ENCODE data around the gene LACTBL1.
A peak's percentile ranks its signal among the peaks of the same experiment; 100 is the strongest.
"Not testable (repeated sequence)": the region's sequence is repeated elsewhere in the genome, so short reads cannot be mapped to it uniquely, and the experiment has no call there.

The LACTBL1 gene

GRCh38 chr1:22972760-22973159 lies at the start of gene LACTBL1:
Gene LACTBL1, minus strand, starts transcription at chr1:22972866. Its CDS starts 550 bp downstream, at chr1:22972316.
- no peak for DNase-seq

GRCh38 chr1:23021834-23022233 lies 49.2 kb upstream of the LACTBL1 start:
- no peak for DNase-seq

- DNase-seq: no peak
Measured at GRCh38 chr1:23020706-23021405, 48.2 kb upstream of the LACTBL1 start.

GRCh38 chr1:23019863-23020625 lies 47.4 kb upstream of the LACTBL1 start:
- DNase-seq: peak; percentile 65

- DNase-seq: peak; percentile 99
Measured at GRCh38 chr1:23019094-23019862, 46.6 kb upstream of the LACTBL1 start, which contains the start of gene KDM1A. Gene KDM1A, plus strand, starts transcription at chr1:23019468. Its CDS starts 129 bp downstream, at chr1:23019597.

- DNase-seq: peak; percentile 48
Measured at GRCh38 chr1:23018661-23019093, 46.0 kb upstream of the LACTBL1 start.

- no peak for DNase-seq
Measured at GRCh38 chr1:23013657-23014056, 41.0 kb upstream of the LACTBL1 start.

GRCh38 chr1:23010025-23010424 lies 37.4 kb upstream of the LACTBL1 start:
- not testable (repeated sequence) for DNase-seq

GRCh38 chr1:23008901-23009300 lies 36.2 kb upstream of the LACTBL1 start:
- no peak for DNase-seq

- no peak for DNase-seq
Measured at GRCh38 chr1:23007106-23007505, 34.4 kb upstream of the LACTBL1 start.

- DNase-seq: not testable (repeated sequence)
Measured at GRCh38 chr1:23004769-23005168, 32.1 kb upstream of the LACTBL1 start.

- DNase-seq: no peak
Measured at GRCh38 chr1:23004112-23004511, 31.4 kb upstream of the LACTBL1 start.

GRCh38 chr1:23002218-23002617 lies 29.6 kb upstream of the LACTBL1 start:
- not testable (repeated sequence) for DNase-seq

- DNase-seq: not testable (repeated sequence)
Measured at GRCh38 chr1:23000133-23000532, 27.5 kb upstream of the LACTBL1 start.

- DNase-seq: not testable (repeated sequence)
Measured at GRCh38 chr1:22997528-22997927, 24.9 kb upstream of the LACTBL1 start.

- no peak for DNase-seq
Measured at GRCh38 chr1:22995774-22996173, 23.1 kb upstream of the LACTBL1 start.

GRCh38 chr1:22993220-22993795 lies 20.6 kb upstream of the LACTBL1 start:
- DNase-seq: not testable (repeated sequence)

- not testable (repeated sequence) for DNase-seq
Measured at GRCh38 chr1:22992384-22992783, 19.7 kb upstream of the LACTBL1 start.

GRCh38 chr1:22983944-22984343 lies 11.3 kb upstream of the LACTBL1 start:
- DNase-seq: no peak

- DNase-seq: not testable (repeated sequence)
Measured at GRCh38 chr1:22980471-22980790, 7.8 kb upstream of the LACTBL1 start.

- DNase-seq: no peak
Measured at GRCh38 chr1:22978299-22978698, 5.6 kb upstream of the LACTBL1 start.

- peak; percentile 69 for DNase-seq
Measured at GRCh38 chr1:22976461-22977243, 4.0 kb upstream of the LACTBL1 start.

Data from right forelimb (tissue), 1 donor.